Esophagus squamous epithelium (tissue), 4 donors: ENCODE measurements around the gene SERPINI1.

Source experiments
- POLR2A ChIP-seq, 4 donors: fragments of 450-650 bp; IDR thresholded peaks; one replicate each; pipeline ENCODE4 v1.6.1; 2017; ENCODE audit warnings: antibody characterized with exemption in 4 of 4, mild to moderate bottlenecking in 4 of 4, moderate library complexity in 3 of 4
- TF ChIP-seq, protein P1 (sequence below), 6 experiments: fragments of 450-650 bp in 4 of 6; fragments of 200-600 bp in 2 of 6; sonication (generic) in 2 of 6; IDR thresholded peaks; one replicate each; pipeline ENCODE4 v1.5.1; 2016 to 2019; ENCODE audit warnings: antibody characterized with exemption in 6 of 6, mild to moderate bottlenecking in 4 of 6, moderate library complexity in 4 of 6

DNA sequence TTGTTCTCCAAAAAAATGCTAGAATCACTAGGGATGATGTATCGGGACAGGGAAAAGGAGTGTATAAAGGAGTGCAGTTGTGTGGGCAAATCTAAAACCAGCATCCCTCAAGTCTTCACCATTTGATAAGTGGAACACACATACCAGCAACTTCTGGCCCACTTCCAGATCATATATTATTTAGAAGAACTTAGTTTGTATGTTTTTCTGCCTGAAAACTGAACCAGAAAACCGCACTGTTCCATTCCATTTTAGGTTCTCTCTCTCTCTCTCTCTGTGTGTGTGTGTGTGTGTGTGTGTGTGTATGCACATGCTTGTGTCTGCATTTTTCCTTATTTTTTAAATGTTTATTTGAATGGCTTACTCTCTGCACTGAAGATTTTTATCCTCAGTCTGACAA lies 93.5 kb downstream of the SERPINI1 start:
- TF ChIP-seq, protein P1, sequence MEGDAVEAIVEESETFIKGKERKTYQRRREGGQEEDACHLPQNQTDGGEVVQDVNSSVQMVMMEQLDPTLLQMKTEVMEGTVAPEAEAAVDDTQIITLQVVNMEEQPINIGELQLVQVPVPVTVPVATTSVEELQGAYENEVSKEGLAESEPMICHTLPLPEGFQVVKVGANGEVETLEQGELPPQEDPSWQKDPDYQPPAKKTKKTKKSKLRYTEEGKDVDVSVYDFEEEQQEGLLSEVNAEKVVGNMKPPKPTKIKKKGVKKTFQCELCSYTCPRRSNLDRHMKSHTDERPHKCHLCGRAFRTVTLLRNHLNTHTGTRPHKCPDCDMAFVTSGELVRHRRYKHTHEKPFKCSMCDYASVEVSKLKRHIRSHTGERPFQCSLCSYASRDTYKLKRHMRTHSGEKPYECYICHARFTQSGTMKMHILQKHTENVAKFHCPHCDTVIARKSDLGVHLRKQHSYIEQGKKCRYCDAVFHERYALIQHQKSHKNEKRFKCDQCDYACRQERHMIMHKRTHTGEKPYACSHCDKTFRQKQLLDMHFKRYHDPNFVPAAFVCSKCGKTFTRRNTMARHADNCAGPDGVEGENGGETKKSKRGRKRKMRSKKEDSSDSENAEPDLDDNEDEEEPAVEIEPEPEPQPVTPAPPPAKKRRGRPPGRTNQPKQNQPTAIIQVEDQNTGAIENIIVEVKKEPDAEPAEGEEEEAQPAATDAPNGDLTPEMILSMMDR (IDR thresholded peaks at IDR 0.05), result no peak
- no peak for TF ChIP-seq POLR2A (IDR thresholded peaks at IDR 0.05)
